T-cell (primary cell): Measurements from ENCODE around the gene KIAA1217. TPM values are rescaled to one million over a fixed set of nuclear protein-coding genes. Genes with fewer than 3 reads are reported as not detected.
"Not testable (repeated sequence)": the region's sequence is repeated elsewhere in the genome, so short reads cannot be mapped to it uniquely, and the experiment has no call there.

Experiments
- ATAC-seq, 4 experiments: fragments of 200-7000 bp in 3 of 4; fragments of 150-1000 bp in 1 of 4; cut with Tn5 transposase; replicated peaks in 1 of 4; 1 replicate in 3 of 4; 2 replicates in 1 of 4; pipeline ENCODE4 v1.10.0; 2021; ENCODE audit warnings: moderate library complexity in 3 of 4, mild to moderate bottlenecking in 2 of 4, moderate number of reproducible peaks in 1 of 4
- CTCF ChIA-PET, 2 donors: fragments of 300-600 bp; sonication (Branson Sonifier 250); formaldehyde crosslinking; loops; one replicate each; lab custom pipeline; 2022; ENCODE audit warnings: antibody characterized with exemption in 2 of 2; lab: Charles Lee
- POLR2A ChIA-PET, 2 donors: fragments of 300-600 bp; sonication (Branson Sonifier 250); formaldehyde crosslinking; loops; one replicate each; lab custom pipeline; 2022; ENCODE audit warnings: antibody characterized with exemption in 2 of 2; lab: Charles Lee
- DNase-seq, 35 experiments: peaks; one replicate each; pipeline versions ENCODE4 v3.0.0 to v3.0.0-alpha.2; 2013 to 2023
- H3K27ac ChIP-seq: one replicate; pipeline ENCODE4 v1.5.1; 2013; ENCODE audit warnings: low read length
- H3K27me3 ChIP-seq, 2 experiments: replicated peaks in 1 of 2; 1 replicate in 1 of 2; 2 replicates in 1 of 2; pipeline versions ENCODE4 v1.6.1 to v1.7.0; 2013; ENCODE audit warnings: low read length in 1 of 2, mixed read lengths in 1 of 2; ENCODE audit not compliant: control insufficient read depth in 2 of 2, insufficient read depth in 2 of 2; ENCODE audit errors: extremely low read depth in 1 of 2
- H3K36me3 ChIP-seq, 2 donors: 1 replicate in 1 of 2; 2 replicates in 1 of 2; pipeline versions ENCODE4 v1.6.1 to v1.7.0; 2013; ENCODE audit warnings: low read length in 1 of 2; ENCODE audit not compliant: control insufficient read depth in 2 of 2, insufficient read depth in 1 of 2; ENCODE audit errors: extremely low read depth in 1 of 2
- H3K4me1 ChIP-seq, 2 experiments: 1 replicate in 1 of 2; 2 replicates in 1 of 2; pipeline versions ENCODE4 v1.6.1 to v1.7.0; 2013; ENCODE audit warnings: low read length in 2 of 2, mixed read lengths in 1 of 2; ENCODE audit not compliant: insufficient read depth in 2 of 2, control insufficient read depth in 1 of 2; ENCODE audit errors: extremely low read depth in 1 of 2
- H3K4me3 ChIP-seq, 2 donors: 1 replicate in 1 of 2; 2 replicates in 1 of 2; pipeline versions ENCODE4 v1.5.1 to v1.7.0; 2013; ENCODE audit warnings: mild to moderate bottlenecking in 2 of 2, low read length in 1 of 2, moderate library complexity in 1 of 2; ENCODE audit not compliant: control insufficient read depth in 1 of 2; ENCODE audit errors: extremely low read depth in 1 of 2
- H3K9me3 ChIP-seq: 2 replicates; pipeline ENCODE4 v1.7.0; 2013
- H3K27ac Mint-ChIP-seq, 2 donors: one replicate each; pipeline ENCODE4 v1.8.0; 2020 to 2021; ENCODE audit warnings: mild to moderate bottlenecking in 2 of 2, mixed read lengths in 2 of 2
- H3K27me3 Mint-ChIP-seq, 2 donors: one replicate each; pipeline ENCODE4 v1.8.0; 2021 to 2022; ENCODE audit warnings: mixed read lengths in 2 of 2
- H3K36me3 Mint-ChIP-seq: one replicate; pipeline ENCODE4 v1.8.0; 2021; ENCODE audit warnings: mixed read lengths
- H3K4me1 Mint-ChIP-seq, 3 donors: one replicate each; pipeline ENCODE4 v1.8.0; 2020 to 2022; ENCODE audit warnings: mixed read lengths in 3 of 3, mild to moderate bottlenecking in 1 of 3
- H3K4me3 Mint-ChIP-seq, 3 donors: one replicate each; pipeline ENCODE4 v1.8.0; 2020 to 2022; ENCODE audit warnings: mild to moderate bottlenecking in 3 of 3, mixed read lengths in 3 of 3, moderate library complexity in 3 of 3
- H3K9me3 Mint-ChIP-seq, 3 donors: one replicate each; pipeline ENCODE4 v1.8.0; 2020 to 2022; ENCODE audit warnings: mixed read lengths in 3 of 3
- WGBS: methylation state at CpG from one replicate; pipeline ENCODE4 v1.1.5; 2013; ENCODE audit warnings: missing lambda C conversion rate; ENCODE audit not compliant: insufficient coverage; 5-methylcytosine and 5-hydroxymethylcytosine counted together
- total RNA-seq, 35 experiments: library from RNA in 6 of 35; stranded (reverse) in 6 of 35; fragments of 120-200 nt in 1 of 35; gene quantifications; one replicate each; pipeline versions ENCODE4 v1.2.1 to v1.2.4 and lab custom pipeline; 2013 to 2026

Gene KIAA1217
- total RNA-seq, 5 donors from 2014 or later (not counting 1 experiment from before 2014, with no cell fraction given): 0.12 to 1.2 (median 0.66) TPM; not detected in 1

DNA sequence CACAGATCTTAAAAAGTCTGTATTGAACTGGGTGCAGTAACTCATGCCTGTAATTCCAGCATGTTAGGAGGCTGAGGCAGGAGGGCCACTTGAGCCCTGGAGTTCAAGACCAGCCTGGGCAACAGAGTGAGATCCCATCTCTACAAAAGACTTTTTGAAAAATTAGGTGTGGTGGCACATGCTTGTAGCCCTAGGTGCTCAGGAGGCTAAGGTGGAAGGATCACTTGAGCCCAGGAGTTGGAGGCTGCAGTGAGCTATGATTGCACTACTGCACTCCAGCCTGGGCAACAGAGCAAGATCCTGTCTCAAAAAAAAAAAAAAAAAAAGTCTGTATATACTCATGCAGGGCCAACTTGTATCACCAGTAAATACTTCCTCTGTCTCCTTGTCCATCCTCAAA, 273.8 kb downstream of the KIAA1217 start:
- H3K27me3 Mint-ChIP-seq, H3K36me3 ChIP-seq, H3K27me3 ChIP-seq, ATAC-seq, DNase-seq, H3K9me3 ChIP-seq, H3K27ac ChIP-seq, H3K4me3 Mint-ChIP-seq, H3K36me3 Mint-ChIP-seq, H3K9me3 Mint-ChIP-seq, CTCF ChIA-PET, H3K4me1 Mint-ChIP-seq, H3K4me3 ChIP-seq, H3K4me1 ChIP-seq, H3K27ac Mint-ChIP-seq, POLR2A ChIA-PET: not testable (repeated sequence)

DNA sequence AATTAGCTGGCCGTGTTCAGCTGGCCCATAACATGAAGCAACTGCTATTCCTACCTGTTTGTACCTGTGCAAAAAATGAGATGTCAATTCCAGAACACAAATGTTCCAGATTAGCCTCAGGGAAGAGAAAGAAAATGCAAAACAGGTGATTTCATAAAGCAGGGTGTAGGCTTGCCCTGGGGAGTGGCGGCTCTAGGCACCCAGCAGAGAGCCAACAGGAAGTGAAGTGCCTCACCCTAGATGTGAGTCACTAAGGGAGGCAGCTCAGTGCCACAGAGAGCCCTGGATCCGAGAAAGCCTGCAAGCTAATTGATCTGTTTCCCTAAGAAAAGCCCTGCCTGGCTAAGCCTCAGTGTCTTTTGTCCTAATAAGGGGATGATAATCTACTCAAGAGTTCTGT, 274.8 kb downstream of the KIAA1217 start:
- ChIA-PET CTCF (no interaction called here), POLR2A (no interaction called here)
- H3K27ac ChIP-seq: no peak overlapping the region
- peak overlapping the region in 1 of 2 donors; percentile 8 for H3K27ac Mint-ChIP-seq
- DNase-seq (peak in 2 of 35 experiments; percentile 11 to 22), ATAC-seq (peak in 2 of 4 experiments; percentile 86 to 98)
- H3K27me3 ChIP-seq: no peaks in the 10 kb centered on the region
- peaks cover 5 to 8% of the 10 kb centered on the region in 2 donors for H3K27me3 Mint-ChIP-seq
- 13% methylated on average over 2 of the region's 3 CpGs for WGBS
- H3K4me1 ChIP-seq: no peaks in the 10 kb centered on the region
- H3K4me3 ChIP-seq: no peak overlapping the region
- no peaks in the 10 kb centered on the region for H3K9me3 ChIP-seq
- peaks cover 0 to 7% (median 7%) of the 10 kb centered on the region in 3 donors for H3K4me1 Mint-ChIP-seq
- no peaks in the 10 kb centered on the region for H3K36me3 ChIP-seq
- peaks cover 1 to 7% (median 3%) of the 10 kb centered on the region in 3 donors for H3K9me3 Mint-ChIP-seq
- no peaks in the 10 kb centered on the region for H3K36me3 Mint-ChIP-seq
- no peak overlapping the region for H3K4me3 Mint-ChIP-seq

DNA sequence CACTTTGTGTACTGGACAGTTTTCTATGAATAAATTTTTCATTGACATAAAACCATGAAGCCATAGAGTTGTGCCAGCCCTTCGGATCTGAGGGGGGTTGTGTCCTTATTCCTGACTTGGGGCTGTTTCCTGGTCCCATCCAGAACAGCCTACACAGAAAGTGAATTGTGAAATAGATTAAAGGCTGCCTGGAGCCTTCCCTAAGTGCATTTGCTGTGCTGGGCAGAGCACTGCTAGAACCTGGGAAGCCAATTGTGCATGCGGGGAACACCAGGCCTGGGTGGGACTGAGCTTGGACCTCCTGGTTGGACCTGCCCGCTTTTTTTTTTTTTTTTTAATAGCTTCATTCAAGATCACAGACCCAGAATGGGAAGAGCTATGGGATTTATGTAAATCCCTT, 275.8 kb downstream of the KIAA1217 start:
- H3K36me3 Mint-ChIP-seq: no peaks in the 10 kb centered on the region
- no peak overlapping the region for H3K4me3 ChIP-seq
- no peaks in the 10 kb centered on the region for H3K4me1 ChIP-seq
- POLR2A ChIA-PET: no interaction called here
- no peak overlapping the region for H3K4me3 Mint-ChIP-seq
- no peaks in the 10 kb centered on the region for H3K9me3 ChIP-seq
- no peaks in the 10 kb centered on the region for H3K27me3 ChIP-seq
- no peak overlapping the region for H3K27ac ChIP-seq
- DNase-seq (no peak), ATAC-seq (no peak)
- peaks cover 0 to 3% (median 0%) of the 10 kb centered on the region in 3 donors for H3K9me3 Mint-ChIP-seq
- H3K27me3 Mint-ChIP-seq: peaks cover 5 to 8% of the 10 kb centered on the region in 2 donors
- H3K27ac Mint-ChIP-seq: no peak overlapping the region
- H3K4me1 Mint-ChIP-seq: peaks cover 0 to 7% (median 7%) of the 10 kb centered on the region in 3 donors
- H3K36me3 ChIP-seq: no peaks in the 10 kb centered on the region
- CTCF ChIA-PET: interaction anchor here in 1 of 2 donors (0.6 kb wide), 1 partner anchor 1060 kb away, joined by 4 read pairs; no protein-coding TSS in a partner anchor
- no CpG with 5 or more reads among the region's 3 CpGs for WGBS

DNA sequence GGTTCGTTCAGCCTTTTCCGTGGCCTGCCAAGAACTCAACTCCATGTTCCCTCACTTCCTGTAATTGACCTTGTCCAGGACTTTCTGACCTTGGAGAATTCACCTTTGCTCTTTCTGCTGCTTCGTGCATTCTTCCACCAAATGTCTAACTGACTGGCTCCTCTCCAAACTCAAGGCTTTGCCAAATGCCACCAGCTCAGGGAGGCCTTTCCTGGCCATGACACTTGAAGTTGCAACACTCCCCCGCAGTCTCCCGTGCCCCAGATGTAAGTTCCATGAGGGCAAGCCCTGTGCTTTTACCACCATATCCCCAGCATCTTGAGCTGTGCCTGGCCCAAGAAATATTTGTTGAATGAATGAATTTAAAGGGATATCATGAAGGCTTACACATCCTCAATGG, 276.4 kb downstream of the KIAA1217 start:
- H3K4me1 Mint-ChIP-seq: peaks cover 0 to 7% (median 7%) of the 10 kb centered on the region in 3 donors
- ATAC-seq (no peak), DNase-seq (no peak)
- no peak overlapping the region for H3K27ac ChIP-seq
- H3K9me3 Mint-ChIP-seq: peaks cover 0 to 3% (median 0%) of the 10 kb centered on the region in 3 donors
- no peak overlapping the region for H3K4me3 ChIP-seq
- peaks cover 5 to 8% of the 10 kb centered on the region in 2 donors for H3K27me3 Mint-ChIP-seq
- no peaks in the 10 kb centered on the region for H3K9me3 ChIP-seq
- ChIA-PET POLR2A (no interaction called here), CTCF (interaction anchor here in 1 of 2 donors (0.6 kb wide), 1 partner anchor 1061 kb away, joined by 4 read pairs; no protein-coding TSS in a partner anchor)
- no peak overlapping the region for H3K4me3 Mint-ChIP-seq
- H3K27me3 ChIP-seq: no peaks in the 10 kb centered on the region
- no peak overlapping the region for H3K27ac Mint-ChIP-seq
- no peaks in the 10 kb centered on the region for H3K4me1 ChIP-seq
- no peaks in the 10 kb centered on the region for H3K36me3 Mint-ChIP-seq
- WGBS: 86% methylated on average over 3 of the region's 5 CpGs
- H3K36me3 ChIP-seq: no peaks in the 10 kb centered on the region

DNA sequence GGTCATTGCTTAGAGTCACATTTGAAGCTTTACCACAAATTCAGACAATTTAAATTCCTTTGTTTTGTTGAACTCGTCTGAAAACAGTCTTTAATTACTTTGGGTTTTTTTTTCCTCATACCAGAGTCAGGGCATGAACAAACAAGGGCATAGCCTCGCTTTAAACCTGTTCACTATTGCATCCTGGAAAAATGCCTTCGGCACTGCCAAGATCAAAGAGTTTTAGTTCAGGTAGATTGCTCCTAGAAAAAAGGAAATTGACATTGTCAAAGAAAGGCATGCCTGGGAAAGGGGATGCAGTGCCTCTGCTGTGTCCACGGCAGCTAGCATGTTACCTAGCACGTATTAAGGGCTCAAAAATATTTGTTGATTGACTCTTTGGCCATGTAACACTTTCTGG, 279.7 kb downstream of the KIAA1217 start:
- no peaks in the 10 kb centered on the region for H3K4me1 ChIP-seq
- ChIA-PET CTCF (no interaction called here), POLR2A (no interaction called here)
- no peaks in the 10 kb centered on the region for H3K9me3 ChIP-seq
- Mint-ChIP-seq H3K4me3 (no peak overlapping the region), H3K9me3 (no peaks in the 10 kb centered on the region), H3K36me3 (no peaks in the 10 kb centered on the region), H3K27me3 (peaks cover 3 to 6% of the 10 kb centered on the region in 2 donors), H3K4me1 (peaks cover 0 to 2% (median 2%) of the 10 kb centered on the region in 3 donors), H3K27ac (no peak overlapping the region)
- no peak for DNase-seq
- no peaks in the 10 kb centered on the region for H3K27me3 ChIP-seq
- ATAC-seq: no peak
- H3K36me3 ChIP-seq: no peaks in the 10 kb centered on the region
- WGBS: 59% methylated on average over 4 of the region's 5 CpGs
- H3K27ac ChIP-seq: no peak overlapping the region
- H3K4me3 ChIP-seq: no peak overlapping the region

DNA sequence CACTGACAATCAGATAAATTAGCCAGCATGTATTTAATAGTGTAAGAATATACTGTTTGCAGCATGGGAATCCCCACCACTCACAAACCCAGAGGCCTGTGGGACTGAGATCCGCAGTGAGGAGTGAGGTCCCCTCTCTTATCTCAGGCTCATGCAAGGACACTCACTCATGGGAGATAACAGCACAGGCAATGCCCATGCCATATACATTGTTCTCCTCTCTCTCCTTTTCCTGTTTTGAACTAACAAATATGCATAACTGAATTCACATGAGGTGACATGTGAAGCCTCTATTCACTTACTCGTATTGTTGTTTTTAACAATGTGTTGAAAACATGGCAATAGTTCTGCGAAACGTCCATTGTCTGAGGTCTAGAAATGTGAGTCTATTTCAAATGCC, 284.2 kb downstream of the KIAA1217 start:
- H3K4me1 ChIP-seq: no peaks in the 10 kb centered on the region
- Mint-ChIP-seq H3K27ac (no peak overlapping the region), H3K27me3 (peaks cover 0 to 6% of the 10 kb centered on the region in 2 donors), H3K36me3 (no peaks in the 10 kb centered on the region), H3K9me3 (no peaks in the 10 kb centered on the region), H3K4me3 (no peak overlapping the region), H3K4me1 (no peaks in the 10 kb centered on the region)
- ChIA-PET POLR2A (no interaction called here), CTCF (interaction anchor here in 1 of 2 donors (1.0 kb wide), 1 partner anchor 24 kb away, joined by 3 read pairs; no protein-coding TSS in a partner anchor)
- no peak overlapping the region for H3K27ac ChIP-seq
- no peaks in the 10 kb centered on the region for H3K36me3 ChIP-seq
- DNase-seq: no peak
- H3K9me3 ChIP-seq: no peaks in the 10 kb centered on the region
- no peak overlapping the region for H3K4me3 ChIP-seq
- 67% methylated on average over 1 of the region's 4 CpGs for WGBS
- no peak for ATAC-seq
- H3K27me3 ChIP-seq: no peaks in the 10 kb centered on the region

DNA sequence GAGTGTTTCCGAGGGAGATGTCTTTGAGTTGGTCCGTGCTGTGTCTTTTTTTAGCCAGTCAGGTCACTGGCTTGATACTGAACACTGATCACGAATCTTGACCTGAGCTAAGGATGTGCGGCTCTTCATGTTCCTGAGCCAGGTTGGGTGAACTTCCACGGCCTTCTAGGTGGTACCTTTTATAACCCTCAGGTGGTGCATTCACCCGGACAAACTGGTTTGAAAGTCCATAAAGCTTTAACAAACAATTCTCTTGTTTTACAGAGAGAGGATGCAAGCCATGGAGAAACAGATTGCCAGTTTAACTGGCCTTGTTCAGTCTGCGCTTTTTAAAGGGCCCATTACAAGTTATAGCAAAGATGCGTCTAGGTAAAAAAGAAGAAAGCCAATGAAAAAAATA, 285.3 kb downstream of the KIAA1217 start:
- no peak overlapping the region for H3K27ac Mint-ChIP-seq
- DNase-seq: no peak
- WGBS: 89% methylated on average over 5 of the region's 8 CpGs

More for the DNA sequence above, 285.3 kb downstream of the KIAA1217 start:
- ATAC-seq: no peak
- CTCF ChIA-PET: no interaction called here
- Mint-ChIP-seq H3K27me3 (peaks cover 0 to 5% of the 10 kb centered on the region in 2 donors), H3K9me3 (no peaks in the 10 kb centered on the region), H3K4me1 (no peaks in the 10 kb centered on the region), H3K4me3 (no peak overlapping the region), H3K36me3 (no peaks in the 10 kb centered on the region)
- Histone ChIP-seq H3K4me3 (no peak overlapping the region), H3K27ac (no peak overlapping the region), H3K9me3 (no peaks in the 10 kb centered on the region), H3K27me3 (no peaks in the 10 kb centered on the region), H3K36me3 (no peaks in the 10 kb centered on the region), H3K4me1 (no peaks in the 10 kb centered on the region)
- POLR2A ChIA-PET: no interaction called here
